IMR-90 (cell line): ENCODE measurements around the gene BCL11A. TPM values are rescaled to one million over a fixed set of nuclear protein-coding genes. Genes with fewer than 3 reads are reported as not detected.

Source experiments
- ATAC-seq: fragments of 200-7000 bp; cut with Tn5 transposase; 2 replicates; pipeline ENCODE4 v1.9.1; 2020; ENCODE audit warnings: low read depth, mild to moderate bottlenecking, moderate library complexity
- BruUV-seq: library from RNA; stranded (reverse); fragments of 400-500 nt; replicated peaks from 2 replicates; lab custom pipeline; 2021; lab: Mats Ljungman, UMichigan
- CTCF ChIA-PET: fragments of 300-600 bp; formaldehyde crosslinking; extraction: SDS; loops from one replicate; lab custom pipeline; 2021; ENCODE audit warnings: antibody characterized with exemption; lab: Yijun Ruan, JAX
- POLR2A ChIA-PET: fragments of 300-600 bp; sonication (Branson Sonifier 250); formaldehyde crosslinking; loops from one replicate; lab custom pipeline; 2022; ENCODE audit warnings: antibody characterized with exemption; ENCODE audit not compliant: unreplicated experiment; lab: Charles Lee
- DNase-seq: peaks from one replicate; pipeline ENCODE4 v3.0.0; 2013
- H2AFZ ChIP-seq: replicated peaks from 2 replicates; pipeline ENCODE3; 2013; ENCODE audit warnings: low read length, mild to moderate bottlenecking; ENCODE audit not compliant: poor library complexity
- H2AK5ac ChIP-seq: 2 replicates; pipeline ENCODE4 v1.6.1; 2013; ENCODE audit warnings: low read depth, low read length, inconsistent platforms
- H2AK9ac ChIP-seq: replicated peaks from 2 replicates; pipeline ENCODE3; 2013; ENCODE audit warnings: mild to moderate bottlenecking, low read depth, low read length, moderate library complexity; ENCODE audit not compliant: poor library complexity
- H2BK120ac ChIP-seq: 2 replicates; pipeline ENCODE4 v1.6.1; 2013; ENCODE audit warnings: low read depth, low read length, inconsistent platforms
- H2BK15ac ChIP-seq: 3 replicates; pipeline ENCODE4 v1.6.1; 2013; ENCODE audit warnings: low read depth, low read length, inconsistent platforms
- H2BK20ac ChIP-seq: 2 replicates; pipeline ENCODE4 v1.6.1; 2013; ENCODE audit warnings: low read depth, mild to moderate bottlenecking, inconsistent platforms, low read length, moderate library complexity
- H2BK5ac ChIP-seq: 2 replicates; pipeline ENCODE4 v1.6.1; 2013; ENCODE audit warnings: mild to moderate bottlenecking, low read depth, low read length, inconsistent platforms; ENCODE audit not compliant: poor library complexity, severe bottlenecking
- H3K14ac ChIP-seq: replicated peaks from 2 replicates; pipeline ENCODE4 v1.6.1; 2013; ENCODE audit warnings: low read depth, low read length, inconsistent platforms
- H3K18ac ChIP-seq: 2 replicates; pipeline ENCODE4 v1.6.1; 2013; ENCODE audit warnings: low read depth, low read length, control low read depth
- H3K23ac ChIP-seq: 2 replicates; pipeline ENCODE4 v1.6.1; 2013; ENCODE audit warnings: low read depth, low read length, inconsistent platforms
- H3K27ac ChIP-seq: 2 replicates; pipeline ENCODE4 v1.5.1; 2013; ENCODE audit warnings: mild to moderate bottlenecking, control low read depth, low read length; ENCODE audit not compliant: insufficient read depth
- H3K27me3 ChIP-seq: 2 replicates; pipeline ENCODE4 v1.6.1; 2013; ENCODE audit warnings: low read length; ENCODE audit not compliant: control insufficient read depth, insufficient read depth
- H3K36me3 ChIP-seq: 2 replicates; pipeline ENCODE4 v1.6.1; 2013; ENCODE audit warnings: low read length, mixed read lengths; ENCODE audit not compliant: control insufficient read depth, insufficient read depth
- H3K4ac ChIP-seq: 2 replicates; pipeline ENCODE4 v1.6.1; 2013; ENCODE audit warnings: low read depth, low read length, inconsistent platforms
- H3K4me1 ChIP-seq: 2 replicates; pipeline ENCODE4 v1.6.1; 2013; ENCODE audit warnings: low read length, mixed read lengths; ENCODE audit not compliant: control insufficient read depth, insufficient read depth
- H3K4me2 ChIP-seq: 2 replicates; pipeline ENCODE4 v1.6.1; 2013; ENCODE audit warnings: low read depth, mild to moderate bottlenecking, control low read depth, low read length, moderate library complexity
- H3K4me3 ChIP-seq: 2 replicates; pipeline ENCODE4 v1.5.1; 2013; ENCODE audit warnings: low read depth, mild to moderate bottlenecking, control low read depth, low read length, moderate library complexity; ENCODE audit not compliant: insufficient read depth
- H3K56ac ChIP-seq: 2 replicates; pipeline ENCODE4 v1.6.1; 2013; ENCODE audit warnings: low read length, inconsistent platforms; ENCODE audit not compliant: insufficient read depth; ENCODE audit errors: extremely low read depth
- H3K79me1 ChIP-seq, 2 experiments: 2 replicates each; pipeline ENCODE4 v1.6.1; 2013; ENCODE audit warnings: low read length in 2 of 2, inconsistent platforms in 1 of 2, low read depth in 1 of 2
- H3K9ac ChIP-seq: 2 replicates; pipeline ENCODE4 v1.6.1; 2013; ENCODE audit warnings: low read depth, low read length, control low read depth
- H3K9me1 ChIP-seq: 2 replicates; pipeline ENCODE4 v1.6.1; 2013; ENCODE audit warnings: low read length, inconsistent platforms; ENCODE audit not compliant: insufficient read depth
- H3K9me3 ChIP-seq: 2 replicates; pipeline ENCODE4 v1.6.1; 2013; ENCODE audit warnings: low read length; ENCODE audit not compliant: control insufficient read depth, insufficient read depth
- H4K20me1 ChIP-seq: 2 replicates; pipeline ENCODE4 v1.6.1; 2013; ENCODE audit warnings: low read length, inconsistent platforms; ENCODE audit not compliant: insufficient read depth
- H4K5ac ChIP-seq: 2 replicates; pipeline ENCODE4 v1.6.1; 2013; ENCODE audit warnings: mild to moderate bottlenecking, low read depth, low read length, control low read depth
- H4K8ac ChIP-seq, 2 experiments: 2 replicates each; pipeline ENCODE4 v1.6.1; 2013; ENCODE audit warnings: low read depth in 2 of 2, low read length in 2 of 2, control low read depth in 1 of 2, inconsistent platforms in 1 of 2
- H4K91ac ChIP-seq: 2 replicates; pipeline ENCODE4 v1.6.1; 2013; ENCODE audit warnings: low read depth, low read length, inconsistent platforms; ENCODE audit not compliant: insufficient read depth
- RAD21 ChIP-seq: IDR thresholded peaks from 2 replicates; pipeline ENCODE4 v1.6.1; 2012; ENCODE audit warnings: low read length, improper control_type of control experiment
- WGBS, 2 experiments: methylation state at CpG; one replicate each; pipeline versions ENCODE4 v1.1.5 to v1.1.7; 2013; ENCODE audit warnings: missing lambda C conversion rate in 2 of 2; ENCODE audit not compliant: insufficient read length in 1 of 2; ENCODE audit errors: extremely low coverage in 2 of 2; 5-methylcytosine and 5-hydroxymethylcytosine counted together
- dilution Hi-C: fragments of 300-500 bp; cut with HindIII; formaldehyde crosslinking; loops from one replicate; pipeline ENCODE4 v1.14.3; 2018; ENCODE audit warnings: low sequenced_read_pairs; ENCODE audit not compliant: unreplicated experiment
- in situ Hi-C: fragments of 300-500 bp; cut with MboI; formaldehyde crosslinking; loops from 3 replicates; pipeline ENCODE4 v1.14.3; 2019; ENCODE audit warnings: low sequenced_read_pairs, inconsistent platforms, mixed read lengths
- intact Hi-C: fragments of 100-400 bp; cut with micrococcal nuclease; formaldehyde crosslinking; loops from 2 replicates; pipeline ENCODE4 v1.10.0; 2022
- polyA plus RNA-seq, 3 experiments: library from polyadenylated mRNA; depleted of rRNA; stranded (reverse); fragments of >200 nt; gene quantifications; 2 replicates each; pipeline ENCODE4 v1.2.3, GENCODE V29; 2012; ENCODE audit warnings: low replicate concordance in 1 of 3
- total RNA-seq: library from RNA; depleted of rRNA; stranded (reverse); fragments of >200 nt; gene quantifications from 2 replicates; pipeline ENCODE4 v1.2.3, GENCODE V29; 2012

The BCL11A gene
- total and polyA plus RNA-seq, 2 of the 4 experiments (the other 2 are of a cell fraction) = 1.0 to 1.1 TPM

- Histone ChIP-seq H2BK20ac (no peak overlapping the region), H2AFZ (no peak overlapping the region), H2BK5ac (no peak overlapping the region), H3K9me3 (no peaks in the 10 kb centered on the region), H3K9ac (no peak overlapping the region), H3K4ac (no peak overlapping the region), H2BK15ac (no peak overlapping the region), H3K18ac (no peak overlapping the region), H3K36me3 (no peaks in the 10 kb centered on the region), H3K14ac (no peak overlapping the region), H4K8ac (no peak overlapping the region), H2BK120ac (no peak overlapping the region), H3K23ac (no peak overlapping the region), H4K91ac (no peak overlapping the region), H3K9me1 (peaks cover 1% of the 10 kb centered on the region; the same call in 1 of the 2 replicates), H3K27ac (no peak overlapping the region), H2AK5ac (no peak overlapping the region), H3K79me1 (no peaks in the 10 kb centered on the region), H2AK9ac (no peak overlapping the region), H3K4me2 (no peak overlapping the region), H4K5ac (no peak overlapping the region), H3K27me3 (peaks cover 2% of the 10 kb centered on the region; the same call in 1 of the 2 replicates), H3K56ac (no peak overlapping the region), H4K20me1 (no peaks in the 10 kb centered on the region), H3K4me3 (no peak overlapping the region), H3K4me1 (no peaks in the 10 kb centered on the region)
- no TSS peak for BruUV-seq
- POLR2A ChIA-PET = no interaction called here
- in situ Hi-C loops (no loop called here), dilution Hi-C loops (no loop called here), intact Hi-C loops (no loop called here)
- TF ChIP-seq RAD21 = no peak
- ATAC-seq (no peak), DNase-seq (no peak)
- no CpG with 5 or more reads among the region's 3 CpGs for WGBS, 2 experiments
- CTCF ChIA-PET = no interaction called here
These were observed 31.0 kb downstream of the BCL11A start for GRCh38 chr2:60522462-60522861.
